HG02763 (cell line): Measurements from ENCODE around the gene ISG20.
A peak's percentile ranks its signal among the peaks of the same experiment; 100 is the strongest.

Source experiments
- ATAC-seq: cut with Tn5 transposase; IDR thresholded peaks from one replicate; pipeline ENCODE4 v1.9.1; 2021; ENCODE audit warnings: mild to moderate bottlenecking, moderate library complexity; ENCODE audit not compliant: unreplicated experiment

Gene ISG20

GRCh38 chr15:88652456-88653199, 13.8 kb downstream of the ISG20 start:
- ATAC-seq, result no peak

- ATAC-seq, result no peak
Measured at GRCh38 chr15:88653200-88654064, 14.6 kb downstream of the ISG20 start.

DNA sequence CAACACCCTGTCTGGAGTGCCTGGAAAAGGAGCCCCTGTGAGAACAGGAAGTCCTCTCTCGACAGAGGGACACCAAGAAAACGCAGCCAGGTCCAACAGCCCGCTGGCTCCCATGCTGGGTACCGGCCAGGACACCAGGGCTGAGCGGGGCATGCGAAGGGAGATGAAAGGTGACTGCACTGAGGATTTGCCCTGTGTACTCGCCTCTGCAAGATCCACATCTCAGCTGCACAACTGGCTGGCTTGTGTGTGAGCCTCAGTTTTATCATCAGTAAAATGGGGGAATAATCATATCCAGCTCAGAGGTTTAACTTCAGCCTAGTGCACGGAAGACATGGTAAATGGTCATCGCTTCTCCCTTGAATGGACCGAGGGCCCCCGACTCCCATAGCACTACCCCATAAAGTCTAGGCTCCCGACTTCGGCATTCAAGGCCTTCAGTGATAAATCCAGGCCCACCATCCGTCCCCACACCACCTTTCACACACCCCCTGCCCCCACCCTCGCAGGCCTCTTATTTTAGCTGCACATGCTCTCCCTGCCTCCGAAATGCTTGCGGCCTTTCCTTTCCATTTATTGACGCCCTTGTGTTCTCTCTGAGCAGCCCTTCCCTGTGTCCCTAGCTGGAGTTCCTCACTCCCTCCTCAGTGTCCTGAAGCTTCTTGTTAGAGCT, 15.8 kb downstream of the ISG20 start:
- ATAC-seq, result no peak

DNA sequence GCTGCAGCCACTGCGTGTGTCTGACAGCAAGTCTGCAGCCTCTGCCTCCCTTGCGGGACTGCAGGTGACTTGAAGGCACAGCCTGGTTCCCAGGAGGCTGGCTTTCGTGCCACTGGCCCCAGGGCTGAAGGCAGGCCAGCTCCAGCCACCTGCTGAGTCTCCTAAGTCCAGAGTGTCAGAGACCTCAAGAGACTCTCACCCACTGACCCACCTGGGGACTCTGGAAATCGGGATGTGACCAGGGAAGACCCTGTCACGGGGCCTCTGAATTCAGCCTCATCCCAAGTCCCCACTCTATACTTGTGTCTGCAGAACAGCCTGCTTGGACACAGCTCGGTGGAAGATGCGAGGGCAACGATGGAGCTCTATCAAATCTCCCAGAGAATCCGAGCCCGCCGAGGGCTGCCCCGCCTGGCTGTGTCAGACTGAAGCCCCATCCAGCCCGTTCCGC, 16.3 kb downstream of the ISG20 start:
- ATAC-seq, result no peak

- ATAC-seq, result no peak
Measured at GRCh38 chr15:88655800-88656488, 17.1 kb downstream of the ISG20 start.

DNA sequence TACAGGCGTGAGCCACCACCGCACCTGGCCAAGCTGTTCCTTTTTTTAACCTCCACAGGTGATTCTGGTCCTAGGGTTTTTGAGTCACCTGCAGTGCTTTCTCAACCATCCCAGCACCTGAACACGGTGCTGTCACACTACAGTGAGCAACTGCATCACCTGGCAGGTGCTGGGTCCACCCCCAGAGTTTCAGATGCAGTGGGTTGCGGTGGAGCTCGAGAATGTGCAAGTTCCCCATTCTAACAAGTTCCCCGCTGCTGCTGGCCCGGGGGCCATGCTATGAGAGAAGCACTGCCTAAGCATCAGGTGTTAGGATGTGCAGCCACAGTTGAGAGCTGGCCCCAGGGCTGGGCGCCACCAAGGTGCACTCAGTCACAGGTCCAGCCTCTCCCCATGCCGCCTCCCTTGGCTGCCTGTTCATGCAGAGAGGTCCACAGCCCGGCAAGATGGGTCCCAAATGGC, 18.0 kb downstream of the ISG20 start:
- peak; percentile 95 for ATAC-seq

- ATAC-seq, result no peak
Measured at GRCh38 chr15:88657326-88658069, 18.7 kb downstream of the ISG20 start.

- ATAC-seq, result no peak
Measured at GRCh38 chr15:88658070-88658965, 19.5 kb downstream of the ISG20 start.

GRCh38 chr15:88658972-88659931, 20.4 kb downstream of the ISG20 start:
- no peak for ATAC-seq

GRCh38 chr15:88661041-88661700, 22.4 kb downstream of the ISG20 start:
- no peak for ATAC-seq

GRCh38 chr15:88661761-88662556, 23.1 kb downstream of the ISG20 start:
- ATAC-seq, result no peak

DNA sequence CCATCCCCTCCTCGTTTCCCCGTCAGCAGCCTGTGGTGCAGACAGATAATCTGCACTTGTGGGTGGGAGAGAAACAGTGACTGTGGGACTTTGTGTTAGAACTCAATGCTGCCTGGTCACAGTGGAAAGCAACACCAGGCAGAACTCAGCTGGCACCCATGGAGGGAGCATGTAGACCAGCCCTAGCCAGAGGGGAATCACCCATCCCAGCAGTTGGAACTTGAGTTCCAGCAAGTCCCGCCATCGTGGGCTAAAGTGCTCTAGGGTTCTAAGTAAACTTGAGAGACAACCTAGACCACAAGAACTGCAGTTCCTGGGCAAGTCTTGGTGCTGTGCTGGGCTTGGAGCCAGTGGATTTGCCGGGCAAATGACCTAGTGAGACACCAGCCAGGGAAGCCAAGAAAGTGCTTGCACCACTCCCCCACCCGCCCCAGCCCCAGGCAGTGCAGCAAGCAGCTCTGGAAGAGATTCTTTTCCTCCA, 24.4 kb downstream of the ISG20 start:
- ATAC-seq, result no peak

- ATAC-seq, result no peak
Measured at GRCh38 chr15:88664151-88664778, 25.4 kb downstream of the ISG20 start.

DNA sequence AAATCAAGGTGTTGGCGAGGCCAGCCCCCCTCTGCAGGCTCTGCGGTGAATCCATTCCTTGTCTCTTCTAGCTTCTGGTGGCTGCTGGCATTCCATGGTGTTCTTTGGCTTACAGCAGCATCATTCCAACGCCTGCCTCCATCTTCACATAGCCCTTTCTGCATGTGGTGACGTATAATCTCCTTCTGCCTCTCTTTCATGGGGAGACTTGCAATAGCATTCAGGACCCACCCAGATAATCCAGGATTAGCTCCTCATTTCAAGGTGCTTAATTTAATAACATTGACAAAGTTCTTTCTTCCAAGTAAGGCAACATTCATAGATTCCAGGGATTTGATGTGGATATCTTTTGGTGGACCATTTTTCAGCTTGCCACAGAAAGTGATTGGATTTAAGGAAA, 35.8 kb downstream of the ISG20 start:
- no peak for ATAC-seq

DNA sequence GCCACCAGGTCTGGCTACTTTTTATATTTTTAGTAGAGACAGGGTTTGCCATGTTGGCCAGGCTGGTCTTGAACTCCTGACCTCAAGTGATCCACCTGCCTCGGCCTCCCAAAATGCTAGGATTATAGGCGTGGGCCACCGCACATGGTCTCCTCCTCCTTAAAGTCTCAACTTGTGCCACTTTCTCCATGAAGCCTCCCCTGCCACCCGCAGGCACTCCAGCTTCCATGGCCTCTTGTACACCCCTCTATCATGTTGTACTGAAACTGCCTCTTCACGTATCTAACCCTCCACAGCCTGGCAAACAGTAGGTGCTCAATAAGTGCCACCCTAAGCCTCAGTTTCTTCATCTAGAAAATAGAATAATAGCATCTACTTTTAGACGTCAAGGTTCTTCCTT, 39.9 kb downstream of the ISG20 start:
- ATAC-seq, result no peak
